GM12801 (cell line): Measurements from ENCODE around the gene PLEKHN1.

ENCODE experiments used
- TF ChIP-seq, protein P1 (sequence below): IDR thresholded peaks from one replicate; pipeline ENCODE4 v1.5.1; 2011; ENCODE audit warnings: control low read depth; ENCODE audit not compliant: insufficient read length; ENCODE audit errors: extremely low read depth

PLEKHN1 gene

DNA sequence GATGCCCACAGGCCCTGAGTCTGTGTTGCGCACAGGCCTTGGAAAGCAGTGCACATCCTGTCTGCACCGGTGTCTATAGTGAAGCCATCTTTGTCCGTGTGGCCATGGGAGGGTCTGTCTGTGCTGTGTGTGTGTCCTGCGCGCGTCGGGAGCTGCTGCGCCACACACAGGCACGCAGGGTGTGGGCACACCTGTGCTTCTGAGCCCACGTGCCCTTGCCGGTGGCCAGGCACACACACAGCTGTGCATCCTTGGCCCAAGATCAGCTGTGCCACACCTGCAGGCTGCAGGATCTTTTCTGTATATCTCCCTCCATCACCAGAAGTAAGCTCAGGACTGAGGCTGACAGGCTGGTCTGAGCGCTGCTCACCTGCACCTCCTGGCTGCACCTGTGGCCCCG is 45.8 kb upstream of the PLEKHN1 start:
- TF ChIP-seq, protein P1, sequence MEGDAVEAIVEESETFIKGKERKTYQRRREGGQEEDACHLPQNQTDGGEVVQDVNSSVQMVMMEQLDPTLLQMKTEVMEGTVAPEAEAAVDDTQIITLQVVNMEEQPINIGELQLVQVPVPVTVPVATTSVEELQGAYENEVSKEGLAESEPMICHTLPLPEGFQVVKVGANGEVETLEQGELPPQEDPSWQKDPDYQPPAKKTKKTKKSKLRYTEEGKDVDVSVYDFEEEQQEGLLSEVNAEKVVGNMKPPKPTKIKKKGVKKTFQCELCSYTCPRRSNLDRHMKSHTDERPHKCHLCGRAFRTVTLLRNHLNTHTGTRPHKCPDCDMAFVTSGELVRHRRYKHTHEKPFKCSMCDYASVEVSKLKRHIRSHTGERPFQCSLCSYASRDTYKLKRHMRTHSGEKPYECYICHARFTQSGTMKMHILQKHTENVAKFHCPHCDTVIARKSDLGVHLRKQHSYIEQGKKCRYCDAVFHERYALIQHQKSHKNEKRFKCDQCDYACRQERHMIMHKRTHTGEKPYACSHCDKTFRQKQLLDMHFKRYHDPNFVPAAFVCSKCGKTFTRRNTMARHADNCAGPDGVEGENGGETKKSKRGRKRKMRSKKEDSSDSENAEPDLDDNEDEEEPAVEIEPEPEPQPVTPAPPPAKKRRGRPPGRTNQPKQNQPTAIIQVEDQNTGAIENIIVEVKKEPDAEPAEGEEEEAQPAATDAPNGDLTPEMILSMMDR = no peak

DNA sequence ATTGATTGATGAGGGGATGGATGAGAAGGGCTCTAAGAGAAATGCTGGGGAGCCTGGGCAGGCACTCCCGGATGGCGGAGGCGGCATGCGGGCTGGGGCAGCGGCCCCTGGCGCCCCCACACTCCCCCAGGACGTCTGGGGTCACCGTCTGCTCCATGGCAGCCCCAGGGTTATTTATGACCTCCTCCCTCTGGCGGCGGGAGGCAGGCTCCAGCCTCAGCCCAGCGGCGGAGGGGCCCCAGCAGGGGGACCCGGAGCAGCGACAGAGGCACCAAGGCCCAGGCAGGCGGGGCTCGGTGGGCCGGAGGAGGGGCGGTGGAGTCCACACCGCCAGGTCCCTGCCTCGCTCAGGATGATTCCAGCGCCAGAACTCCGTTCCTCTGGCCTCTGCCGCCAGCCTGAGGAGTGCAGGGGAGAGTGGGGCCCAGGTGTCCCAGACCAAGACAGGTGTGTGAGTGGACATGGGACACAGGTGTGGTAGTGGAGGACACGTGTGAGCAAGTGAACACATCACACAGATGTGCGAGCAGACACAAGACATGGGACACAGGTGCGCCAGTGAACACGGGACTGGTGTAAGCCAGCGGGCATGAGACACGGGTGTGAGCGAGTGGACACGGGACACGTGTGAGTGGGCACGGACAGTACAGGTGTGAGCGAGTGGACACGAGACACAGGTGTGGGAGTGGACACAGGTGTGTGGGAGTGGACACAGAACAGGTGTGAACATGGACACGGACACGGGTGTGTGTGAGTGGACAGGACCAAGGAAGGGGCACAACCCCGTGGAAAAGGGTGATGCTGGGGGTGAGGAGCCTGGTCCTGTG is 45.1 kb upstream of the PLEKHN1 start:
- TF ChIP-seq, protein P1 = no peak

DNA sequence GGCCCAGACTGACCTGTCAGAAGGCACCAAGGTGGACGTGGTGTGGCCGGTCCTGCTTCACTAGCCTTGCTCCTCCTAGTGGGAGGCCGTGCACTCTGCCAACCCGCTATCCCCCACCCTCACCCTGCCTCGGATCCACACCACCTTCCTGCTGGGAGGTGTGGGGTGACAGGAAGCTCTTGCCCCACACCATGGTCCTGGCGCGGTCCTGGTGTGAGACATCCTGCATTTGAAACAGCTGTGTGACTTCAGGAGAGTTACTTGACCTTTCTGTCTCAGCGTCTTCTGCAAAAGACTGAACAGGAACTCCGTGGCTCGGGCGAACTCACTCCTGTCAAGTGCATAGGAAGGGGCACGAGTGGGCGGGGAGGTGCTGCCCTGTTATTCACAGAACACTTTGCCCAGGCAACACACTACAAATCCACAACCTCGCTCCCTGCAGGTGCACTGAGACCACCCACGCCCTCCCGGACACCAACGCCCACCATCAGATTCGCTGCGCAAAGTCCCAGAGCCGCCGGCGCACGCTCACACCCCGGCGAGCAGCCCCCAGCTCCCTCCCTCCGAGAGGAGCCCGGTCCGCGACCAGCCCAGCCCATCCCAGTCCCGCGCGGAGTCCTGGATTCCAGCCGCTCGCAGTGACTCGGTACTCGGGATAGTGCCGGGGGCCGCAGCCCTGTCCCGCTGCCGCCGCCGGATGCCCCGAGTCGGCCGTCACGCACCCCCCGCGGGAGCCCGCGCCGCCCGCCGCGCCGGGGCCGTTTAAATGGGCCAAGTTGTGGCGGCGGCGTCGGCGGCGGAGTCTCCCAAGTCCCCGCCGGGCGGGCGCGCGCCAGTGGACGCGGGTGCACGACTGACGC is 42.9 kb upstream of the PLEKHN1 start, which contains the start of gene SAMD11:
TSS of gene SAMD11 (plus strand) at position 793 of the 860 bp plus-strand sequence. CDS start 509 bp downstream, outside the sequence.
- TF ChIP-seq, protein P1 = no peak

DNA sequence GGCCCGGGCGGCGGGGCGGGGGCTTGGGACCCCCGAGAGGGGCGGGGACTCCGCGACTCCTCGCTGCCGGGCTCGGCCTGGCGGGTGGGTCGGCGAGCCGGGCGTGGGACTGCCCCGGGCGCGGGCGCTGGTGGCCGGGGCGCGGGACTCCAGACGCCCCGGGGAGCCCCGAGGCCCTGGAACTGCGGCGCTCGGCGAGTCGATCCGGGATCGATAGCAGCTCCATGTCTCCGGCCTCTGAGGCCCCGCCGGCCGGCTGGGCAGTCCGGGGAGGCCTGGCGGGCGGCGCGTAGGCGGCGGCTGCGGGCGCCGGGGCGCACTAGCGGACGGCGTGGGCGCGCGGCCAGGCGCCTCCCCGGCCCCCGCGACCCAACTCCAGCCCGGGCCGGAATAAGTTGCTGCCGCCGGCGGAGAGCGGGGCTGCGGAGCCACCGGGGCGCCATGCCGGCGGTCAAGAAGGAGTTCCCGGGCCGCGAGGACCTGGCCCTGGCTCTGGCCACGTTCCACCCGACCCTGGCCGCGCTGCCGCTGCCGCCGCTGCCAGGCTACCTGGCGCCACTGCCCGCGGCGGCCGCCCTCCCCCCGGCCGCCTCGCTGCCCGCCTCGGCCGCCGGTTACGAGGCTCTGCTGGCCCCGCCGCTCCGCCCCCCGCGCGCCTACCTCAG is 42.2 kb upstream of the PLEKHN1 start:
- TF ChIP-seq, protein P1 = no peak

DNA sequence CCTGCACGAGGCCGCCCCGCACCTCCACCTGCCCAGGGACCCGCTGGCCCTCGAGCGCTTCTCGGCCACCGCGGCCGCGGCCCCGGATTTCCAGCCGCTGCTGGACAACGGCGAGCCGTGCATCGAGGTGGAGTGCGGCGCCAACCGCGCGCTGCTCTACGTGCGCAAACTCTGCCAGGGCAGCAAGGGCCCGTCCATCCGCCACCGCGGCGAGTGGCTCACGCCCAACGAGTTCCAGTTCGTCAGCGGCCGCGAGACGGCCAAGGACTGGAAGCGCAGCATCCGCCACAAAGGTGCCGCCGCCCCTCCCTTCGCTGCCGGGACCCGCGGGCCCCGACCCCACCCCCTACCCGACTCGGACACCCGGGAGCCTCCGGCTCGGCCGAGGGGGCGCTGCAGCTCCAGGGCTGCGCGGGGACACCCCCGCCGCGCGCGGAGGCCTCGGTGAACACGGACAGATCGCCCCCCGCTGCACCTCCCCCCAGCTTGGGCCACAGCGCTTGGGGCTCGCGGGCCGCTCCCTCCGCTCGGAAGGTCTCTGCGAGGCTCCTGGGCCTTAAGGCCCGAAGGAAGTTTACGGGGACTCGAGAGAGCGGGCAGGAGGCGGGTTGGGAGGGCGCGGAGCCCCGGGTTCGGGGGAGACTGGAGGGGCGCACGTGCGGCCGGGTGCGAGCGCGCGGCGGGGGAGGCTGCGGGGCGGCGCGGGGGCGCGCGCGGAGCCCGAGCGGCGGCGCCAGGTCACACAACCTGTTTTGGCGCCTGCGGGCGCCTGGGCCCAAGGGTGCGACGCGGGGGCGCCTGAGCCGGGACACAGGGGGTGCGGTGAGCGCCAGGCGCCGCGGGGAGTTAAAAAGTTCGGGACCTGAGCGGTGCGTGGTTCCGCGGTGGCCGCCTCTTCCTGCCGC is 41.4 kb upstream of the PLEKHN1 start:
- TF ChIP-seq, protein P1 = no peak

DNA sequence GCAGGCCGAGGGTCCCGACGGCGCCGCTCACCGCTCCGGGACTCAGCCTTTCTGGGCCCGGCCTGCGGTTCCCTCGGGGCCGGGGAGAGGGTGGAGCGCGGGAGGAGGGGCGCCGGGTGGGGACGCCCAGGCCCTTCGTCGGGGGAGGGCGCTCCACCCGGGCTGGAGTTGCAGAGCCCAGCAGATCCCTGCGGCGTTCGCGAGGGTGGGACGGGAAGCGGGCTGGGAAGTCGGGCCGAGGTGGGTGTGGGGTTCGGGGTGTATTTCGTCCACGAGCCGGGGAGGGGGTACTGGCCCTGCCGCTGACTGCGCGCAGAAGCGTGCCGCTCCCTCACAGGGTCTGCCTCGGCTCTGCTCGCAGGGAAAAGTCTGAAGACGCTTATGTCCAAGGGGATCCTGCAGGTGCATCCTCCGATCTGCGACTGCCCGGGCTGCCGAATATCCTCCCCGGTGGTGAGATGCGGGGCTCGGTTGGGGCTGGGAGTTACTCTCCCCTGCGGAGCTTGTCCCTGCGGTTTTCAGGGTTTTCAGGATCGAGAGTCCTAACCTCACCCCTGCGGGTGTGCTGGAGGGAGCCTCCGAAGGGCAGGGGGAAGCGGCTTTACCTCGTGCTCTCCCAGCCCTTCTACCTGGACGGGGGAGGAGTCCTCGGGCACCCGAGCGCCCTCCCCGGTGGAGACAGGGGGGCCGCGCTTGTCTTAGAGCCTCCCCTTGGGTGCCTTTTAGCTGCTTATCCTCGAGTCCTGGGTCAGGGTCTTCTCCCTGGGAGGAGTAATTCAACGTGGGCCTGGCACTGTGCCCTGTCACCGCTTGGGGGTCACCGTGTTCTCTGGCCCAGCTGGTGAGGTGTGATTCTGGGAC is 40.5 kb upstream of the PLEKHN1 start:
- TF ChIP-seq, protein P1 = no peak
